ENCODE measurements around the gene PADI2.

The PADI2 gene

DNA sequence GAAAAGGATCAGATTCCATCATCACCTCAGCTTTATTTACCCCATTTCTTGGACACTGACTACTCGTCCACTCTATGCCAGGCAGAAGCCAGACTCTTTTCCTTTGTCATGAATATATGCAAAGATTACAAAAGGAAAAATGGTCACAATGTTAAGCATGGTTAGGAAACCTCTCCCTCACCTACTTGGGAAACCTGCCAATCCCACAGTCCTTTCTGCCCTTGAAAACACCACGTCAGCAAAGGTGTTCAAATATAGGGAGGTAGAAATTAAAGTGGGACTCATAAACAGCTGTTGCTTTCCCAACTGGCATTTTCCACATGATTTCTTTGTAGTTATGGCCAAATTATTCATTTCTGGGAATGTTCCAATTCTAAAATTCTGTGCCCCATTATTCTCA is 91.4 kb downstream of the PADI2 start:
- Histone ChIP-seq H3K36me3 (ENCODE audit: control insufficient read depth, insufficient read depth, low read length, severe bottlenecking) (peaks cover 81% of the 10 kb centered on the region), H3K9me3 (ENCODE audit: control insufficient read depth, low read length) (no peaks in the 10 kb centered on the region), H3K27me3 (replicated peaks; ENCODE audit: control insufficient read depth, insufficient read depth, low read length) (no peaks in the 10 kb centered on the region), H3K4me1 (ENCODE audit: control insufficient read depth, insufficient read depth, low read length) (peaks cover 13% of the 10 kb centered on the region), H3K4me3 (ENCODE audit: low read length) (no peak overlapping the region), H3K9ac (ENCODE audit: low read length) (no peak overlapping the region)
- no peak for DNase-seq (ENCODE audit: low read depth)

DNA sequence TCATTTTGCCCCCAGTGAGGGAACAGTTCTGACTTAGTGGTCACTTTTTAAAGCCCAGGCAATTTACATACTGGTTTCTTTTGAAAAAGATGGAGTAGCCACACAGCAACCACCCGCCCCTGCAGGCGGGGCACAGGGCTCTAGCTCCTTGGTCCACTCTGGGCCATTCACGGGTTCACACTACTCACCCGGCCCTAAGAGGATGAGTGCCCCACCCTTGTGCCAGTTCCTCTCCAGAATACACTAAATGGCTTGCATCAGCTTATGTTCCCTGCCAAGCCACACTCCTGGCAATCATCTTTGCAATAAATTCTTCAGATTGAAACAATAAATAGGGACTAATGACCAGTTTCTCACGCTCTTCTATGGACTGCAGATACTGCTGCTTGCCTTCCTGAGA is 91.8 kb downstream of the PADI2 start:
- peaks cover 13% of the 10 kb centered on the region for H3K4me1 ChIP-seq (ENCODE audit: control insufficient read depth, insufficient read depth, low read length)
- DNase-seq (ENCODE audit: low read depth): no peak
- no peak overlapping the region for H3K4me3 ChIP-seq (ENCODE audit: low read length)
- H3K9me3 ChIP-seq (ENCODE audit: control insufficient read depth, low read length): no peaks in the 10 kb centered on the region
- H3K9ac ChIP-seq (ENCODE audit: low read length): no peak overlapping the region
- peaks cover 81% of the 10 kb centered on the region for H3K36me3 ChIP-seq (ENCODE audit: control insufficient read depth, insufficient read depth, low read length, severe bottlenecking)
- H3K27me3 ChIP-seq (replicated peaks; ENCODE audit: control insufficient read depth, insufficient read depth, low read length): no peaks in the 10 kb centered on the region

DNA sequence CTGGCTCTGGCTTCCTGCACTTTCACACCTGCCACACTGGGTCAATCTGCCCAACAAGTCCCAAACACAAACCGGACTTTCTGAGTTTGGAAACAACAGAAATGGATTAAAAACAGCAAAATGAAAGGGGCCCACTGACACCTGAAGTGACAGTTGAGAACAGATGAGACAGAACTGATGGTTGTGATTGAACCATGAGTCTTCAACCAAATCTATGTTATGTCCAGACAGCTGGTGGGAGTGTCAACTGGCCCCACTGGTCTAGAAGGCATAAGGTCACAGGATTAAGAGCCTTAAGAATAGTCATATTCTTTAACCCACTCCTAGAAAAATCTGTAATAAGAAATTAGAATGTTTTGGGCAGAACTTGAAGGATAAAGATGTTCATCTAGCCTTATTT is 94.5 kb downstream of the PADI2 start:
- H3K36me3 ChIP-seq (ENCODE audit: control insufficient read depth, insufficient read depth, low read length, severe bottlenecking): peaks cover 89% of the 10 kb centered on the region
- no peak overlapping the region for H3K9ac ChIP-seq (ENCODE audit: low read length)
- peaks cover 13% of the 10 kb centered on the region for H3K4me1 ChIP-seq (ENCODE audit: control insufficient read depth, insufficient read depth, low read length)
- H3K9me3 ChIP-seq (ENCODE audit: control insufficient read depth, low read length): no peaks in the 10 kb centered on the region
- no peak overlapping the region for H3K4me3 ChIP-seq (ENCODE audit: low read length)
- no peak for DNase-seq (ENCODE audit: low read depth)
- no peaks in the 10 kb centered on the region for H3K27me3 ChIP-seq (replicated peaks; ENCODE audit: control insufficient read depth, insufficient read depth, low read length)

DNA sequence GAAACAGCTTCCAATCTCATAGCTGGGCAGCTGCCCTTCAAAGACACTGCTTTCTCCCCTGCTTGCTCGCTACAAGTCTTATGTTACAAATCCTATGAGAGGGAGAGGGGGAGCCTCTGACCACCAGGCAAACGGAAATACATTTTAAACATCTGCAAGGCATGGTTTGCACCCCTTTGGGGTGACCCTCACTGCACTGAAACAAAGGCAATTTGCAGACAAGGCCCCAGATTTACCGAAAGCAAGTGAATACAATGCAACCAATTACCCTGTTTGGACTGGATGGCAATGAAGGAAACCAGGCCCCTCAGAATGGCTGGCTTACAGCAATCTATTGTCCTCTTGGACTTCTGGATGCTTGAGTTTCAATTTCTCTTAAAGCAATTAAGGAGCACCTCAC is 95.7 kb downstream of the PADI2 start:
- Histone ChIP-seq H3K4me3 (ENCODE audit: low read length) (no peak overlapping the region), H3K27me3 (replicated peaks; ENCODE audit: control insufficient read depth, insufficient read depth, low read length) (no peaks in the 10 kb centered on the region), H3K9ac (ENCODE audit: low read length) (no peak overlapping the region), H3K4me1 (ENCODE audit: control insufficient read depth, insufficient read depth, low read length) (peaks cover 13% of the 10 kb centered on the region), H3K9me3 (ENCODE audit: control insufficient read depth, low read length) (no peaks in the 10 kb centered on the region), H3K36me3 (ENCODE audit: control insufficient read depth, insufficient read depth, low read length, severe bottlenecking) (peaks cover 98% of the 10 kb centered on the region)
- no peak for DNase-seq (ENCODE audit: low read depth)

DNA sequence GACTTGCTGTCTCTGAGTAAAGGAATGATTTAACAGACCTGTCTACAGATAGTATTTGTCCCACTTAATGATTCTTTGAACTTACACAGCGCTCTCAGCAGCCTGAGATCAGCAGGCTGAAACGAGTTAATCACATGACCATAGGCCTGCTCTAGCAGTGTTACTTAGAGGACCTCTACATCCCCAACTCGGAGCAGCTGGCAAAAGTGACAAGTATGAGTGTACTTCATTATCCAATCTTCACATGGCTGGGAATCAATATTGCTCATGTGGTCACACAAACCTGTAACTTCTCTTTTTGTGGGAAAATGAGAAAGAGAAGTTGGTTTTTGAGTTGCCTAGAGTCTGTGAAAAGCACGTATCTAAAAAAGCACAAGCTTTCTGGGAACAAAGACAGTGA is 96.1 kb downstream of the PADI2 start:
- no peak for DNase-seq (ENCODE audit: low read depth)
- no peak overlapping the region for H3K9ac ChIP-seq (ENCODE audit: low read length)
- H3K4me3 ChIP-seq (ENCODE audit: low read length): no peak overlapping the region
- H3K4me1 ChIP-seq (ENCODE audit: control insufficient read depth, insufficient read depth, low read length): peaks cover 12% of the 10 kb centered on the region
- H3K9me3 ChIP-seq (ENCODE audit: control insufficient read depth, low read length): no peaks in the 10 kb centered on the region
- H3K36me3 ChIP-seq (ENCODE audit: control insufficient read depth, insufficient read depth, low read length, severe bottlenecking): peaks cover 99% of the 10 kb centered on the region
- H3K27me3 ChIP-seq (replicated peaks; ENCODE audit: control insufficient read depth, insufficient read depth, low read length): no peaks in the 10 kb centered on the region

DNA sequence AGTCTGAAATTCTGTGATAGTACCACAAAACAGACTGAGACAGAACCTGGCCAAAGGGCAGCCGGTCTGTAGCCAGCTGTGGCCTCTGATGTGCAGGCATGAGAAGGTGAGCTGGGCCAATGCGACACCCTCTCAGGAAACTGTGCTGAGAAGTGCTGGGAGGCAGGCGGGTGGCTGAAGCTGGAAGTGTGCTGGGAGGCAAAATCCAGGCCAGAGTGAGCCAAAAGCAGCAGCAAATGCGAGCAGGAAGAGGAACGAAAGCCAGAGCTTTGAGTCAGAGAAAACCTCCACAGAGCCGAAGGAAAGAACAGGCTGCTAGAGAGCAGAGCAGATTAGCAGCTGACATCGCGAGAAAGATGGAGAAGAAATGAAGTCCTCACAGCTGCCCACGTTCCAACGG is 97.4 kb downstream of the PADI2 start:
- no peaks in the 10 kb centered on the region for H3K4me1 ChIP-seq (ENCODE audit: control insufficient read depth, insufficient read depth, low read length)
- H3K27me3 ChIP-seq (replicated peaks; ENCODE audit: control insufficient read depth, insufficient read depth, low read length): no peaks in the 10 kb centered on the region
- no peaks in the 10 kb centered on the region for H3K9me3 ChIP-seq (ENCODE audit: control insufficient read depth, low read length)
- no peak for DNase-seq (ENCODE audit: low read depth)
- no peak overlapping the region for H3K9ac ChIP-seq (ENCODE audit: low read length)
- peaks cover 94% of the 10 kb centered on the region for H3K36me3 ChIP-seq (ENCODE audit: control insufficient read depth, insufficient read depth, low read length, severe bottlenecking)
- no peak overlapping the region for H3K4me3 ChIP-seq (ENCODE audit: low read length)

GRCh38 chr1:17020502-17020901 is 98.7 kb downstream of the PADI2 start:
- Histone ChIP-seq H3K27me3 (replicated peaks; ENCODE audit: control insufficient read depth, insufficient read depth, low read length) (no peaks in the 10 kb centered on the region), H3K4me3 (ENCODE audit: low read length) (no peak overlapping the region), H3K36me3 (ENCODE audit: control insufficient read depth, insufficient read depth, low read length, severe bottlenecking) (peaks cover 81% of the 10 kb centered on the region), H3K4me1 (ENCODE audit: control insufficient read depth, insufficient read depth, low read length) (peaks cover 9% of the 10 kb centered on the region), H3K9me3 (ENCODE audit: control insufficient read depth, low read length) (no peaks in the 10 kb centered on the region), H3K9ac (ENCODE audit: low read length) (no peak overlapping the region)
- DNase-seq (ENCODE audit: low read depth): no peak

DNA sequence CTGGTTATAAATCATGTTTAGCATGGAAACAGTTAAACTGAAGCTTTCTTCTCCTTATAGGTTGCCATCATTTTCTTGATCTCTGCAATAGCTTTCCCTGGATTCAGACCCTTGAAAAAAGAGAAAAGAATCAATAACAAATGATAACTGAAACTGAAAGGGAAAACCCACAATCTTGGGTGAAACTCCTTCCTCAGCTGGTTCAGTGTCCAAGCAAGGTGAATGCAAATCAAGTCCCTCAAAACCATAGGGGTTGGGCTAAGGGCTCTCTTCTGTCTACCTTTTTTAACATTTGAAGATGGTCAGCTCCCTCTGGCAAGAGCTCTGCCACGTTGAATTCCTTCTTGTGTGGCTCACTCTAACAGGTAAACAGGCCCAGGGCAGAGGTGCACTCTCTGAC is 100.4 kb downstream of the PADI2 start:
- Histone ChIP-seq H3K36me3 (ENCODE audit: control insufficient read depth, insufficient read depth, low read length, severe bottlenecking) (peaks cover 64% of the 10 kb centered on the region), H3K9me3 (ENCODE audit: control insufficient read depth, low read length) (no peaks in the 10 kb centered on the region), H3K4me3 (ENCODE audit: low read length) (no peak overlapping the region), H3K4me1 (ENCODE audit: control insufficient read depth, insufficient read depth, low read length) (peaks cover 14% of the 10 kb centered on the region), H3K9ac (ENCODE audit: low read length) (no peak overlapping the region), H3K27me3 (replicated peaks; ENCODE audit: control insufficient read depth, insufficient read depth, low read length) (no peaks in the 10 kb centered on the region)
- no peak for DNase-seq (ENCODE audit: low read depth)

GRCh38 chr1:17017435-17017834 is 101.8 kb downstream of the PADI2 start:
- Histone ChIP-seq H3K4me1 (ENCODE audit: control insufficient read depth, insufficient read depth, low read length) (peaks cover 15% of the 10 kb centered on the region), H3K4me3 (ENCODE audit: low read length) (no peak overlapping the region), H3K27me3 (replicated peaks; ENCODE audit: control insufficient read depth, insufficient read depth, low read length) (no peaks in the 10 kb centered on the region), H3K9me3 (ENCODE audit: control insufficient read depth, low read length) (no peaks in the 10 kb centered on the region), H3K9ac (ENCODE audit: low read length) (no peak overlapping the region), H3K36me3 (ENCODE audit: control insufficient read depth, insufficient read depth, low read length, severe bottlenecking) (peaks cover 50% of the 10 kb centered on the region)
- no peak for DNase-seq (ENCODE audit: low read depth)
